Hematopoietic multipotent progenitor cell treated with erythropoietin and hydrocortisone succinate and interleukin-3 and kit ligand, for 17 days (in vitro differentiated cells): ENCODE measurements around the gene TUG1.
A peak's percentile ranks its signal among the peaks of the same experiment; 100 is the strongest.

Experiments
- DNase-seq: peaks from one replicate; pipeline ENCODE4 v3.0.0-alpha.2; 2015; ENCODE audit warnings: low spot score

The TUG1 gene

GRCh38 chr22:30947816-30948454 is 21.1 kb upstream of the TUG1 start:
- DNase-seq, result peak; percentile 52

- no peak for DNase-seq
These were observed 20.1 kb upstream of the TUG1 start for GRCh38 chr22:30948930-30949342.

- no peak for DNase-seq
These were observed 19.0 kb upstream of the TUG1 start for GRCh38 chr22:30949934-30950660.

- DNase-seq, result no peak
These were observed 15.9 kb upstream of the TUG1 start for GRCh38 chr22:30953206-30953605.

- DNase-seq, result no peak
These were observed 13.9 kb upstream of the TUG1 start for GRCh38 chr22:30955153-30955552.

- no peak for DNase-seq
These were observed 4.2 kb upstream of the TUG1 start for GRCh38 chr22:30964858-30965257.

- peak; percentile 82 for DNase-seq
These were observed 796 bp upstream of the TUG1 start, which contains the start of gene MORC2 for GRCh38 chr22:30968015-30968923. Gene MORC2 (minus strand): TSS chr22:30968774. CDS start chr22:30967889, 885 bp downstream.

GRCh38 chr22:30969532-30970355 is 679 bp downstream of the TUG1 start:
- DNase-seq, result peak; percentile 56

- DNase-seq, result no peak
These were observed 1.3 kb downstream of the TUG1 start for GRCh38 chr22:30970356-30970746.

GRCh38 chr22:30978304-30978962 is 9.4 kb downstream of the TUG1 start:
- DNase-seq, result no peak

- DNase-seq, result no peak
These were observed 10.9 kb downstream of the TUG1 start for GRCh38 chr22:30979932-30980331.

- no peak for DNase-seq
These were observed 13.4 kb downstream of the TUG1 start for GRCh38 chr22:30982512-30982911.

GRCh38 chr22:30984317-30984716 is 15.3 kb downstream of the TUG1 start:
- no peak for DNase-seq

- DNase-seq, result no peak
These were observed 16.6 kb downstream of the TUG1 start for GRCh38 chr22:30985561-30986208.

GRCh38 chr22:30989474-30989873 is 20.4 kb downstream of the TUG1 start:
- no peak for DNase-seq

- no peak for DNase-seq
These were observed 21.6 kb downstream of the TUG1 start for GRCh38 chr22:30990690-30991089.

- DNase-seq, result no peak
These were observed 23.5 kb downstream of the TUG1 start for GRCh38 chr22:30992565-30992964.

GRCh38 chr22:30994960-30995359 is 25.9 kb downstream of the TUG1 start:
- DNase-seq, result no peak

GRCh38 chr22:30996462-30996861 is 27.4 kb downstream of the TUG1 start:
- no peak for DNase-seq

- DNase-seq, result no peak
These were observed 29.3 kb downstream of the TUG1 start for GRCh38 chr22:30998329-30998728.
